IMR-90 (cell line): ENCODE measurements around the gene LSM14A. TPM values are rescaled to one million over a fixed set of nuclear protein-coding genes. Genes with fewer than 3 reads are reported as not detected.
"Not testable (repeated sequence)": the region's sequence is repeated elsewhere in the genome, so short reads cannot be mapped to it uniquely, and the experiment has no call there.

ENCODE experiments used
- ATAC-seq: fragments of 200-7000 bp; cut with Tn5 transposase; 2 replicates; pipeline ENCODE4 v1.9.1; 2020; ENCODE audit warnings: low read depth, mild to moderate bottlenecking, moderate library complexity
- BruUV-seq: library from RNA; stranded (reverse); fragments of 400-500 nt; replicated peaks from 2 replicates; lab custom pipeline; 2021; lab: Mats Ljungman, UMichigan
- CTCF ChIA-PET: fragments of 300-600 bp; formaldehyde crosslinking; extraction: SDS; loops from one replicate; lab custom pipeline; 2021; ENCODE audit warnings: antibody characterized with exemption; lab: Yijun Ruan, JAX
- POLR2A ChIA-PET: fragments of 300-600 bp; sonication (Branson Sonifier 250); formaldehyde crosslinking; loops from one replicate; lab custom pipeline; 2022; ENCODE audit warnings: antibody characterized with exemption; ENCODE audit not compliant: unreplicated experiment; lab: Charles Lee
- DNase-seq: peaks from one replicate; pipeline ENCODE4 v3.0.0; 2013
- H2AFZ ChIP-seq: replicated peaks from 2 replicates; pipeline ENCODE3; 2013; ENCODE audit warnings: low read length, mild to moderate bottlenecking; ENCODE audit not compliant: poor library complexity
- H2AK5ac ChIP-seq: 2 replicates; pipeline ENCODE4 v1.6.1; 2013; ENCODE audit warnings: low read depth, low read length, inconsistent platforms
- H2AK9ac ChIP-seq: replicated peaks from 2 replicates; pipeline ENCODE3; 2013; ENCODE audit warnings: mild to moderate bottlenecking, low read depth, low read length, moderate library complexity; ENCODE audit not compliant: poor library complexity
- H2BK120ac ChIP-seq: 2 replicates; pipeline ENCODE4 v1.6.1; 2013; ENCODE audit warnings: low read depth, low read length, inconsistent platforms
- H2BK15ac ChIP-seq: 3 replicates; pipeline ENCODE4 v1.6.1; 2013; ENCODE audit warnings: low read depth, low read length, inconsistent platforms
- H2BK20ac ChIP-seq: 2 replicates; pipeline ENCODE4 v1.6.1; 2013; ENCODE audit warnings: low read depth, mild to moderate bottlenecking, inconsistent platforms, low read length, moderate library complexity
- H2BK5ac ChIP-seq: 2 replicates; pipeline ENCODE4 v1.6.1; 2013; ENCODE audit warnings: mild to moderate bottlenecking, low read depth, low read length, inconsistent platforms; ENCODE audit not compliant: poor library complexity, severe bottlenecking
- H3K14ac ChIP-seq: replicated peaks from 2 replicates; pipeline ENCODE4 v1.6.1; 2013; ENCODE audit warnings: low read depth, low read length, inconsistent platforms
- H3K18ac ChIP-seq: 2 replicates; pipeline ENCODE4 v1.6.1; 2013; ENCODE audit warnings: low read depth, low read length, control low read depth
- H3K23ac ChIP-seq: 2 replicates; pipeline ENCODE4 v1.6.1; 2013; ENCODE audit warnings: low read depth, low read length, inconsistent platforms
- H3K27ac ChIP-seq: 2 replicates; pipeline ENCODE4 v1.5.1; 2013; ENCODE audit warnings: mild to moderate bottlenecking, control low read depth, low read length; ENCODE audit not compliant: insufficient read depth
- H3K27me3 ChIP-seq: 2 replicates; pipeline ENCODE4 v1.6.1; 2013; ENCODE audit warnings: low read length; ENCODE audit not compliant: control insufficient read depth, insufficient read depth
- H3K36me3 ChIP-seq: 2 replicates; pipeline ENCODE4 v1.6.1; 2013; ENCODE audit warnings: low read length, mixed read lengths; ENCODE audit not compliant: control insufficient read depth, insufficient read depth
- H3K4ac ChIP-seq: 2 replicates; pipeline ENCODE4 v1.6.1; 2013; ENCODE audit warnings: low read depth, low read length, inconsistent platforms
- H3K4me1 ChIP-seq: 2 replicates; pipeline ENCODE4 v1.6.1; 2013; ENCODE audit warnings: low read length, mixed read lengths; ENCODE audit not compliant: control insufficient read depth, insufficient read depth
- H3K4me2 ChIP-seq: 2 replicates; pipeline ENCODE4 v1.6.1; 2013; ENCODE audit warnings: low read depth, mild to moderate bottlenecking, control low read depth, low read length, moderate library complexity
- H3K4me3 ChIP-seq: 2 replicates; pipeline ENCODE4 v1.5.1; 2013; ENCODE audit warnings: low read depth, mild to moderate bottlenecking, control low read depth, low read length, moderate library complexity; ENCODE audit not compliant: insufficient read depth
- H3K56ac ChIP-seq: 2 replicates; pipeline ENCODE4 v1.6.1; 2013; ENCODE audit warnings: low read length, inconsistent platforms; ENCODE audit not compliant: insufficient read depth; ENCODE audit errors: extremely low read depth
- H3K79me1 ChIP-seq, 2 experiments: 2 replicates each; pipeline ENCODE4 v1.6.1; 2013; ENCODE audit warnings: low read length in 2 of 2, inconsistent platforms in 1 of 2, low read depth in 1 of 2
- H3K9ac ChIP-seq: 2 replicates; pipeline ENCODE4 v1.6.1; 2013; ENCODE audit warnings: low read depth, low read length, control low read depth
- H3K9me1 ChIP-seq: 2 replicates; pipeline ENCODE4 v1.6.1; 2013; ENCODE audit warnings: low read length, inconsistent platforms; ENCODE audit not compliant: insufficient read depth
- H3K9me3 ChIP-seq: 2 replicates; pipeline ENCODE4 v1.6.1; 2013; ENCODE audit warnings: low read length; ENCODE audit not compliant: control insufficient read depth, insufficient read depth
- H4K20me1 ChIP-seq: 2 replicates; pipeline ENCODE4 v1.6.1; 2013; ENCODE audit warnings: low read length, inconsistent platforms; ENCODE audit not compliant: insufficient read depth
- H4K5ac ChIP-seq: 2 replicates; pipeline ENCODE4 v1.6.1; 2013; ENCODE audit warnings: mild to moderate bottlenecking, low read depth, low read length, control low read depth
- H4K8ac ChIP-seq, 2 experiments: 2 replicates each; pipeline ENCODE4 v1.6.1; 2013; ENCODE audit warnings: low read depth in 2 of 2, low read length in 2 of 2, control low read depth in 1 of 2, inconsistent platforms in 1 of 2
- H4K91ac ChIP-seq: 2 replicates; pipeline ENCODE4 v1.6.1; 2013; ENCODE audit warnings: low read depth, low read length, inconsistent platforms; ENCODE audit not compliant: insufficient read depth
- WGBS, 2 experiments: methylation state at CpG; one replicate each; pipeline versions ENCODE4 v1.1.5 to v1.1.7; 2013; ENCODE audit warnings: missing lambda C conversion rate in 2 of 2; ENCODE audit not compliant: insufficient read length in 1 of 2; ENCODE audit errors: extremely low coverage in 2 of 2; 5-methylcytosine and 5-hydroxymethylcytosine counted together
- dilution Hi-C: fragments of 300-500 bp; cut with HindIII; formaldehyde crosslinking; loops from one replicate; pipeline ENCODE4 v1.14.3; 2018; ENCODE audit warnings: low sequenced_read_pairs; ENCODE audit not compliant: unreplicated experiment
- in situ Hi-C: fragments of 300-500 bp; cut with MboI; formaldehyde crosslinking; loops from 3 replicates; pipeline ENCODE4 v1.14.3; 2019; ENCODE audit warnings: low sequenced_read_pairs, inconsistent platforms, mixed read lengths
- intact Hi-C: fragments of 100-400 bp; cut with micrococcal nuclease; formaldehyde crosslinking; loops from 2 replicates; pipeline ENCODE4 v1.10.0; 2022
- polyA plus RNA-seq, 3 experiments: library from polyadenylated mRNA; depleted of rRNA; stranded (reverse); fragments of >200 nt; gene quantifications; 2 replicates each; pipeline ENCODE4 v1.2.3, GENCODE V29; 2012; ENCODE audit warnings: low replicate concordance in 1 of 3
- total RNA-seq: library from RNA; depleted of rRNA; stranded (reverse); fragments of >200 nt; gene quantifications from 2 replicates; pipeline ENCODE4 v1.2.3, GENCODE V29; 2012

The LSM14A gene
- total and polyA plus RNA-seq, 2 of the 4 experiments (the other 2 are of a cell fraction): 44.3 to 54.8 TPM

GRCh38 chr19:34216745-34217219, 44.5 kb downstream of the LSM14A start:
- H3K9me3 ChIP-seq, H3K14ac ChIP-seq, H2AK5ac ChIP-seq, DNase-seq, H3K23ac ChIP-seq, H2AK9ac ChIP-seq, dilution Hi-C loops, H3K4me3 ChIP-seq, H3K9me1 ChIP-seq, H4K8ac ChIP-seq, H4K91ac ChIP-seq, H3K56ac ChIP-seq, H3K27me3 ChIP-seq, H2BK5ac ChIP-seq, H3K4me1 ChIP-seq, H2AFZ ChIP-seq, BruUV-seq, H3K4ac ChIP-seq, H3K4me2 ChIP-seq, CTCF ChIA-PET, H2BK120ac ChIP-seq, intact Hi-C loops, H4K5ac ChIP-seq, H3K18ac ChIP-seq, H2BK15ac ChIP-seq, POLR2A ChIA-PET, ATAC-seq, H2BK20ac ChIP-seq, H3K27ac ChIP-seq, H3K9ac ChIP-seq, in situ Hi-C loops: not testable (repeated sequence)
- Histone ChIP-seq H3K79me1 (peaks cover 18 to 61% of the 10 kb centered on the region in 2 experiments), H3K36me3 (peaks cover 32% of the 10 kb centered on the region), H4K20me1 (peaks cover 57% of the 10 kb centered on the region)
- WGBS, 2 experiments: no CpG with 5 or more reads among the region's 14 CpGs
